ENCODE results near the gene GNB1.
A peak's percentile ranks its signal among the peaks of the same experiment; 100 is the strongest.

GNB1 gene

GRCh38 chr1:1825217-1825616 lies 65.7 kb downstream of the GNB1 start:
- DNase-seq (ENCODE audit: low spot score): no peak

GRCh38 chr1:1819762-1820161 lies 71.1 kb downstream of the GNB1 start:
- DNase-seq (ENCODE audit: low spot score): no peak

GRCh38 chr1:1817221-1817620 lies 73.7 kb downstream of the GNB1 start:
- DNase-seq (ENCODE audit: low spot score): no peak

- DNase-seq (ENCODE audit: low spot score): no peak
Observed at GRCh38 chr1:1815606-1816281, 75.1 kb downstream of the GNB1 start.

- no peak for DNase-seq (ENCODE audit: low spot score)
Observed at GRCh38 chr1:1809489-1809888, 81.4 kb downstream of the GNB1 start.

GRCh38 chr1:1808206-1808605 lies 82.7 kb downstream of the GNB1 start:
- no peak for DNase-seq (ENCODE audit: low spot score)

GRCh38 chr1:1806890-1807289 lies 84.0 kb downstream of the GNB1 start:
- DNase-seq (ENCODE audit: low spot score): no peak

GRCh38 chr1:1804301-1804700 lies 86.6 kb downstream of the GNB1 start:
- DNase-seq (ENCODE audit: low spot score): no peak

GRCh38 chr1:1802871-1803270 lies 88.0 kb downstream of the GNB1 start:
- DNase-seq (ENCODE audit: low spot score): no peak

GRCh38 chr1:1799716-1800115 lies 91.2 kb downstream of the GNB1 start:
- DNase-seq (ENCODE audit: low spot score): no peak

GRCh38 chr1:1797731-1798341 lies 93.1 kb downstream of the GNB1 start:
- DNase-seq (ENCODE audit: low spot score): peak; percentile 62

GRCh38 chr1:1796466-1796865 lies 94.4 kb downstream of the GNB1 start:
- no peak for DNase-seq (ENCODE audit: low spot score)

- no peak for DNase-seq (ENCODE audit: low spot score)
Observed at GRCh38 chr1:1794999-1795398, 95.9 kb downstream of the GNB1 start.

GRCh38 chr1:1793481-1794244 lies 97.2 kb downstream of the GNB1 start:
- DNase-seq (ENCODE audit: low spot score): no peak

- no peak for DNase-seq (ENCODE audit: low spot score)
Observed at GRCh38 chr1:1788646-1789431, 102.0 kb downstream of the GNB1 start.

GRCh38 chr1:1788136-1788535 lies 102.8 kb downstream of the GNB1 start:
- DNase-seq (ENCODE audit: low spot score): no peak

- no peak for DNase-seq (ENCODE audit: low spot score)
Observed at GRCh38 chr1:1786836-1787605, 103.9 kb downstream of the GNB1 start.

- DNase-seq (ENCODE audit: low spot score): no peak
Observed at GRCh38 chr1:1785666-1786065, 105.2 kb downstream of the GNB1 start.

- DNase-seq (ENCODE audit: low spot score): no peak
Observed at GRCh38 chr1:1784933-1785332, 106.0 kb downstream of the GNB1 start.

GRCh38 chr1:1783320-1783719 lies 107.6 kb downstream of the GNB1 start:
- DNase-seq (ENCODE audit: low spot score): no peak

GRCh38 chr1:1782399-1783221 lies 108.3 kb downstream of the GNB1 start:
- peak; percentile 33 for DNase-seq (ENCODE audit: low spot score)
